Spleen (tissue), 7 donors: ENCODE data around the gene TIMM8A.

Experiments used
- CTCF ChIP-seq, 11 experiments: fragments of 200-600 bp in 7 of 11; fragments of 450-650 bp in 4 of 11; sonication (generic) in 4 of 11; IDR thresholded peaks in 8 of 11; conservative IDR thresholded peaks in 3 of 11; 1 replicate in 7 of 11; 2 replicates in 4 of 11; pipeline versions ENCODE4 v1.4.0 to v1.8.0; 2016 to 2021; ENCODE audit warnings: antibody characterized with exemption in 11 of 11, inconsistent platforms in 4 of 11, mild to moderate bottlenecking in 1 of 11
- POLR2A ChIP-seq, 3 donors: fragments of 450-650 bp; IDR thresholded peaks; one replicate each; pipeline ENCODE4 v1.5.1; 2017; ENCODE audit warnings: antibody characterized with exemption in 3 of 3, mild to moderate bottlenecking in 1 of 3
- POLR2AphosphoS5 ChIP-seq, 3 donors: sonication (generic); formaldehyde crosslinking; IDR thresholded peaks; one replicate each; pipeline ENCODE4 v1.5.1; 2017; ENCODE audit warnings: antibody characterized with exemption in 3 of 3
- donor health status: DM: no; HTN: no; CAD: no; lungs with moderate emphysema.
- donor health status: DM: no; HTN: no; CAD: no.
- donor health status: DM: no; HTN: no; CAD: no.

GRCh38 chrX:101362757-101363156 lies 14.2 kb upstream of the TIMM8A start:
- TF ChIP-seq CTCF (IDR thresholded peaks at IDR 0.05 in 8 of 11, conservative IDR thresholded peaks at IDR 0.05 in 3 of 11), result no peak
- TF ChIP-seq POLR2A (IDR thresholded peaks at IDR 0.05), result no peak
- no peak for TF ChIP-seq POLR2AphosphoS5 (IDR thresholded peaks at IDR 0.05)
